ENCODE results near the gene ATP2A2. TPM values are rescaled to one million over a fixed set of nuclear protein-coding genes. Genes with fewer than 3 reads are reported as not detected.

ATP2A2 gene
- total and polyA plus RNA-seq, 2 of the 8 experiments (the other 6 are each of a cell fraction or from before 2014, with no cell fraction given): 86.1 to 271 TPM

- TF ChIP-seq CTCF (IDR thresholded peaks at IDR 0.05; ENCODE audit: control extremely low read depth in 1 of 3, insufficient read depth in 1 of 3, low read depth in 1 of 3, low read length in 3 of 3) (peak; percentile 6 to 16 (median 15); a peak in 3 of 4 replicates), RAD21 (IDR thresholded peaks at IDR 0.05 in 1 of 2, conservative IDR thresholded peaks at IDR 0.05 in 1 of 2; ENCODE audit: low read depth in 2 of 2, low read length in 2 of 2) (0 out of 4 replicates have a peak, but pooled peaks of 1 of the 2 experiments have one; percentile 5), CHD1 (IDR thresholded peaks at IDR 0.05; ENCODE audit: low read depth, low read length) (no peak), EP300 (IDR thresholded peaks at IDR 0.05; ENCODE audit: borderline replicate concordance in 1 of 2, low read depth in 2 of 2, low read length in 2 of 2) (no peak), ATF2 (IDR thresholded peaks at IDR 0.05; ENCODE audit: low read length) (no peak)
These were observed 57.7 kb downstream of the ATP2A2 start (continued) for GRCh38 chr12:110338754-110339153.
